HG03558 (cell line): ENCODE measurements around the gene MAP4K2.
"Not testable (repeated sequence)": the region's sequence is repeated elsewhere in the genome, so short reads cannot be mapped to it uniquely, and the experiment has no call there.

Source experiments
- ATAC-seq: cut with Tn5 transposase; IDR thresholded peaks from one replicate; pipeline ENCODE4 v1.9.1; 2021; ENCODE audit warnings: moderate number of reproducible peaks; ENCODE audit not compliant: unreplicated experiment; ENCODE audit errors: extremely low read depth

The MAP4K2 gene

GRCh38 chr11:64803158-64803845, at the start of gene MAP4K2:
Gene MAP4K2, minus strand, starts transcription at chr11:64803214. Its CDS starts 65 bp downstream, at chr11:64803149.
- no peak for ATAC-seq

DNA sequence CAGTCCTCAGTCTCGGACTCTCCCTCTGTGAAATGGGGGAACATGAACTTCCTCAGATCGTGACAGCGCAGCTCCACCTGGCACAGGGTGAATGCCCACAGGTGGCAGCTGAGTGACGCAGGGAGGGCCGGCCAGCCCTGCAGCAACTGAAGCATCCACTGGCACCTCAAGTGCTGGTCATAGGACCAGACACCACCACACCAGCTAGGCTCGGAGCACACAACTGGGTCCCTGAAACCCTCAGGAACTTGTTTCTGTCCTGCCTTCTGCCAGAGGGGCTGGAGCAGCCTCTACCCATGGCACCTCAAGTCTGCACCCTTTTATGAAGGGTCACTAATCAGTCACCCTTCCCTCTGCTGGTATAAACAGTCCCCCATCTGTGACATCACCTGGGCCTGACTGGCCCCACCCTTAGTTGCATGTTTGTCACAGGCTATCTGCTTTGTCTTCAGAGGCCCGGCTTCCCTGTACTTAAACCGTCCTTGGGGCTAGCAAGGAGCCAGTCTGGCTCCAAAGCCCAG, 48.9 kb upstream of the MAP4K2 start:
- ATAC-seq, result no peak

DNA sequence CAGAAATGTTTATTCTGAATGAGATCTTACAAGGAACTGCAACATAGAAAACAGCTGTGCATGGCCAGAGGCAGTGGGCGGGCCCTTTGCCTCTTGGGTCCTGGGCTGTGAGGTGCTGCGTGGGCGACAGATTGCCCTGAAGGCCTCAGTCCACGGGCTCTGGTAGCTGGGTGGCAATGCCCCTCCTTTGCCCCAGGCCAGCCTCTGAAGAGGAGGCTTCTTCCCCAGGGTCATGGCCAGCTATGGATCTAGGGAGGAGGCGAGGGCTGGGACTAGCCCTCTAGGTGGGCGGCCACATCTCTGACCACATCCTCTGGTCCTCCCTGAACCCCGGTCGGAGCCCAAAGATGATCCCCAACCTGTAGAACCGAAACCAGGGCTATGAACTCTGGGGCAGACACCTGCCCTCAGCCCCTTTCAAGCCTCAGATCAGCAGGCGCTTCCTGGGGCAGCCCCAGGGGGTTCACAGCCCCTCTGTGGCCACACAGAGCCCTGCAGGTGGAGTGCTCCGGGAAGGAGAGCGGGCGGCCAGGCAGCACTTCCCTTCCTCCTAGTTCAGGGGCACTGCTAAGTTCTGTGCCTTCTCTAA, 48.1 kb upstream of the MAP4K2 start:
- peak; percentile 48 for ATAC-seq

DNA sequence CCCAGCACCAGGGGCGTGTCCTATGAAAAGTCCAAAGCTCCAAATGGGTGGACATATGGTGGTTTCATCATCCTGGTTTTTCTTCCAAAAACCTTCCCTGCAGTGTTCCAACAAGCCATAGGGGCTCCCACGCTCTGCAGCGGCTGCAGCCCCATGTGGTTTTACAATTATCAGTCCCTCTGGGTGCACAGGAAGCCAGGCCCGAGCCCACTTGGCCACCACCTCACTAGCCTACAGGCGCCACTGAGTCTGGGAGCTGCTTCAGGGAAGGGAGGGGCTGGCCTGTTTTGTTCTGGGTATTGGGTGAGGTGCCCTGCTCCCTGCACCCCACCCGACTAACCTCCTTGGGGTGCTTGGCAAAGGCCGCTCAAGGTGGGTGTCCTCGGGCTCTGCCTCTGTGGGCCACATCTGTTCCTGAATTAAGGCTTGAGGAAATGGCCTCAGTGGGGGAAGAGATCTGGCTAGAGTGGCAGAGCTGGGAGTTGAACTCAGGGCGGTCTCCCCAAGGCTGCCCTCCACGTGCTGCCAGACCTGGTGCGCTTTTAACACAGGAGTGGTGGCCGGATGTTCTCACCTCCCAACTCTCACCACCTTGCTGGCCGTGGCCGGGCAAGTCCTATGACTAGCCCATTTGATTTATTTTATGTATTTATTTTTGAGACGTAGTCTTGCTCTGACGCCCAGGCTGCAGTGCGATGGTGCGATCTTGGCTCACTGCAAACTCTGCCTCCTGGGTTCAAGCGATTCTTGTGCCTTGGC, 46.8 kb upstream of the MAP4K2 start:
- ATAC-seq, result no peak

GRCh38 chr11:64848826-64849597, 46.0 kb upstream of the MAP4K2 start:
- ATAC-seq, result no peak

DNA sequence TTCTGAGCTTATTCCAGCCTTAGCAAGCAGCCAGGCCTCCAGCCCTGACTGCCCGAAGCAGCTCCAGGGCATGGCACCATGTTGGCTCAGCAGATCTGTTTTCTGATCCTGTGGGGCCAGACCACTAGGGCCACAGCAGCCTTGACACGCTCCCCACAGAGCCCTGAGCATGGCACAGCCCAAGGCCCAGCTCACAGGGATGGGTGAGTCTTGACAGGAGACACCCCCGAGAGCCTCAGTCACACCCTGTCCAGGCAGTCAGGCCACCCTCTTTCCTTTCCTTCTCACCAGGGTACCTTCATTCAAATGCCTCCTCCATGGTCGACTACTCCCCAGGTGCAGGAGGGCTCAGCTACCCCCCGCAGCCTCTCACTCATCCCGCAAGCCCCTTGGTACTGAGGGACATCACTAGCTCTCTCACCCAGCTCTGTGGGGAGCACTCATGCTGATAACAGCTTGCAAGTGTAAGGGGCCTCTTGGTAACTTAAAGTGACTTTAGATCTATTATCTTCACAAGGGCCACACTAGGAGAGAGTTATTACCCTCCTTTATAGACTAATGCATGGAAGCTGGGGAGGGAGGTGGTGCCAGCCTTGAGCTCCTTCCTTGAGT, 45.3 kb upstream of the MAP4K2 start:
- no peak for ATAC-seq

DNA sequence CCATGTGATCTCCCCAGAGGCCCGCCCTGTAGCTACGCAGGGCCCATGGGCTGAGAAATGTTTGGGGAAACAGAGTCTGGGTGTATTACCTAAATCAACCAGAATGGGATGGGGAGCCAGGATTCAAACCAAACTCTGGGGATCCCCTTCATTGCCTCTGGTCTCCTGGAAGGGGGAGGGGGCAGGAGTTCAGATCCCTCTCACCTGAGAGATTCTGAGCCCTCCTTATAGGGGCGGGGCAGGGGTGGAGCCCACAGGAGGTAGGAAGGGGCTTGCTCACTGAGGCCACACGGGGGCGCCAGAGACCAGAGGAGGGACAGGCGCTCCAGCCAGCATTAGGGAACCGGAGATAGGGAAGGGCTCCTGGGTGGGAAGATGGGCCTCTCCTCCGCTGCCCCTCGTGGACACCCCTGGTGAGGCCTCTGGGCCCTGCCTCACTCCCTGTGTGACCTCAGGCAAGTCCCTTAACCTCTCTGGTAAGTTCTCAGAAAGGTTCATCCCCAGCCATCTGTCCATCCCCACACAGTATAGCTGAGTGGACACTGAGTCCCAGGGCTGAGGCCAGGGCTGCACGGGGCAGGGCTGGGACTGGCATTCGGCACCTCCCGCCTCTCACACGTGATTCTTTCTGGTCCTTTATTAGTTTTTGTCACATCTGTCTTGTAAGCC, 44.1 kb upstream of the MAP4K2 start:
- ATAC-seq, result no peak

DNA sequence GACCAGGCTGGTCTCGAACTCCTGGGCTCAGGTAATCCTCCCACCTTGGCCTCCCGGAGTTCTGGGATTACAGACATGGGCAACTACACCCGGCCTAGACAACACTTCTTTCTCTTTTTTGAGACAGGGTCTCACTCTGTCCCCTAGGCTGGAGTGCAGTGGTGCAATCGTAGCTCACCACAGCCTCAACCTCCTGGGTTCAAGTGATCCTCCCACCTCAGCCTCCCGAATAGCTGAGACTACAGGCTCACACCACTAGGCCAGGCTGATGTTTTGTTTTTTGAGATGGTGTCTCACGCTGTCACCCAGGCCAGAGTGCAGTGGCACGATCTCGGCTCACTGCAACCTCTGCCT, 42.7 kb upstream of the MAP4K2 start:
- not testable (repeated sequence) for ATAC-seq

GRCh38 chr11:64845129-64845775, 42.2 kb upstream of the MAP4K2 start:
- ATAC-seq, result no peak

GRCh38 chr11:64844330-64845128, 41.5 kb upstream of the MAP4K2 start, which contains the start of gene CDC42BPG:
Gene CDC42BPG, minus strand, starts transcription at chr11:64844653. Its CDS starts 84 bp downstream, at chr11:64844569.
- no peak for ATAC-seq

GRCh38 chr11:64843686-64844329, 40.8 kb upstream of the MAP4K2 start:
- ATAC-seq, result no peak

DNA sequence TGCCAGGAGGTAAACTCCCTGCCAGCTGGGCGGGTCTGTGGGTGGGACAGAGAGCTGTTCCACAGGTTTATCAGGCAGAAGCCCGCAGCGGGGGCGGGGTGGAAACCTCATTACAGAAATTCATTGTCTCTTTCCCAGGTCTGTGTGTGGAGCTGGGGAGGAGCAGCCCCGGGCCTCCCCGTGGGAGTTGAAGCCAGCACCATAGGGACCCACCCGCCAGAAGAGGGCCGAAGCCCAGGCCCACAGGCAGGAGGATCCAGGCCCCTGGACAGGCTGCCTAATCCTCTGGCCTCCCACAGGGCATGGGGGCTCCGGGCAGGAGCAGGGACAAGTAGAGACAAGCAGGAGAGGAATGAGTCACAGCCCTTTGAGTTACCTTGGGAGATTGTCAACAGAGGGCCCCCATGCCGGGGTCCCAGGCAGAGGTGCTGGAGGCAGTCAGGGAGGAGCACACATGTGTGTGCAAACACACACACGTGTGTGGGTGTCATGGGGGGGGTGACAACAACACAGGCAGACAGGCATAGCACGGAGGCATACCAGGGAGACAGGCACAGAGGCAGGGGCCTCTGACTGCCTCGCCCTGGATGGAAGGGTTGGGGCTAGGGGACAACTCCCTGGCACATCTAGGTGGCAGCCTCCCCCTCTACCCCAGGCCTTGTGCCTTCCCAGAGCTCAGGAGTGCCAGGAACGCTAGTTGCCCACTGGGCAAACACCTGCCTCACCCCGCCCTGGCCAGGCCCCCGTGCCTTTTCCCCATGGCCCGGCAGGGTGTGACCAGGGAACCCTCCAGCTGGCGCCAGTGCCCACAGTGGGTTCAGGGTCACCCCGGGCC, 40.1 kb upstream of the MAP4K2 start:
- ATAC-seq, result no peak

- ATAC-seq, result no peak
Observed at GRCh38 chr11:64842366-64842759, 39.3 kb upstream of the MAP4K2 start.

DNA sequence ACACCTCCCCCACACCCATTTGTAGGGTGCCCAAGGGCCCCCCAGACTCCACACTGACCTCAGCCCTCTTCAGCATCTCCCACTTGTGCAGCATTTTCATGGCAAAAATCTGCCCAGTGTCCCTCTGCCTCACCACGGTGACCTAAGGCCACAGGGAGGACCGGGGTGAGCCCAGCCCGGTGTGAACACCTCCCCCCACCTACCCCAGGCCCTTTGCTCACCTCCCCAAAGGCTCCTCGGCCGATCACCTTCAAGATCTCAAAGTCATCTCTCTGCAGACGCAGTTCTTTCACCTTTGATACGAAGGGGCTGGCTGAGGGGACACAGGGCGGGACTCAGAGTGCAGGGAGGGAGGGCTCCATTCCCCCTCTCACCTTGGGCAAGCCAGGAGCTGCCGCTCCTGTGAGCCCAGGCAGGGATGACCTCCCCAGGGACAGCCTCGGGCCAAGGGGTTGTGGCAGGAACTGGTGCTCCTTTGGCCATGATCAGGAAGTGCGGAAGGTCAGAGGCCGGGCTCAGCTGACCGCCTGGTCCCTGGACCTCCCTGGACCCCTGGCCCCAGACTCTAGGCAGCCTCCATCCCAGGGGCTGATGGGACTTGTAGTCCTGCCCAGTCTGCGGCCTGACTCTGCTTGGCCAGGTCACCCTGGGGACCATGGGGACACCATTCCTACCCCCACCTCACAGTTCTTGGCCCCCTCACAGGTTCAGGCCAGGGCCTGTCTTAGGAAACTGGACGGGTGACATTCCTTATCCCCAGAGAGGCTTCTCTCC, 38.8 kb upstream of the MAP4K2 start:
- no peak for ATAC-seq

DNA sequence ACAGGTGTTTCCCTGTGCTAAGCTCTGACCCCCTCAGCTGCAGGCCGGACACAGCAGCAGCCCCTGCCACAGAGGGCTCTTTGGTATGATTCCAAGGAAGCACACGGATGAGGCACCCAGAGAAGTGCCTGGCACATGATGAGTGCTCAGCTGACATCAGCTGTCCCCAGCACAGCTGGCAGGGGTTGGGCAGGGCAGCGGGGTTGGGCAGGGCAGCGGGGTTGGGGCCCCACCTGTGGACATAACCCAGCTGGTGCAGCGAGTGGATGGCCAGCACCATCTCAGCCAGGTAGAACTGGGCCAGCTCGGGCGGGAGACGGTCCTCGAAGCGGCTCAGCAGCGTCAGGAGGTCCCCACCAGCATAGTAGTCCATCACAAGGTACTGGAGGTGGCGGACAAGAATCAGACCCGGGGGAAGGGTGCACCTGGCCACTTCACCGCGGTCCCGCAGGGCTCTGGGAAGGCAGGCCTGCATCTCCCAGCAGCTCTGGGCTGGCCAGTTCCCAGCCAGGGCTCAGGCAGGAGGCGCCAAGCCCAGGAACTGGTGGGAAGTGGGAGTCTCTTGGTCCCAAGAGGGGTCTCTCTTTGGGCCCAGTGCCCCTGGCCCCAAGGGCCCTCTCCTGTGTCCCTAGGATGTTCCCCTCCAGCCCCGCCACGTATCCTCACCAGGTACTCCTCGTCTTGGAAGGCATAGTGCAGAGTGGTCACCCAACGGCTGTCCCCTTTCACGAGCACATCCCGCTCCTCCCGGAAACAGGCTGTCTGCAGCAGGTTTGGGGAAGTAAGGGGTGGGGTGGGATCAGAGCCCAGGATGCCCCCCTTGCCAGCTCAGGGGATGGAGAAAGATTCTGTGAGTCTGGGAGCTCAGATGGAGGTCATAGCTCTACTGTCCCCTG, 37.1 kb upstream of the MAP4K2 start:
- no peak for ATAC-seq
